ENCODE results near the gene PTPRN2.
"Not testable (repeated sequence)": the region's sequence is repeated elsewhere in the genome, so short reads cannot be mapped to it uniquely, and the experiment has no call there.

Gene PTPRN2

GRCh38 chr7:157738066-157738460, 849.6 kb downstream of the PTPRN2 start:
- H3K4me3 ChIP-seq (ENCODE audit: low read depth, low read length) = no peak overlapping the region
- TF ChIP-seq CTCF (conservative IDR thresholded peaks at IDR 0.05; ENCODE audit: low read depth, low read length) = no peak
- DNase-seq (ENCODE audit: low read depth) = peak; percentile 58

DNA sequence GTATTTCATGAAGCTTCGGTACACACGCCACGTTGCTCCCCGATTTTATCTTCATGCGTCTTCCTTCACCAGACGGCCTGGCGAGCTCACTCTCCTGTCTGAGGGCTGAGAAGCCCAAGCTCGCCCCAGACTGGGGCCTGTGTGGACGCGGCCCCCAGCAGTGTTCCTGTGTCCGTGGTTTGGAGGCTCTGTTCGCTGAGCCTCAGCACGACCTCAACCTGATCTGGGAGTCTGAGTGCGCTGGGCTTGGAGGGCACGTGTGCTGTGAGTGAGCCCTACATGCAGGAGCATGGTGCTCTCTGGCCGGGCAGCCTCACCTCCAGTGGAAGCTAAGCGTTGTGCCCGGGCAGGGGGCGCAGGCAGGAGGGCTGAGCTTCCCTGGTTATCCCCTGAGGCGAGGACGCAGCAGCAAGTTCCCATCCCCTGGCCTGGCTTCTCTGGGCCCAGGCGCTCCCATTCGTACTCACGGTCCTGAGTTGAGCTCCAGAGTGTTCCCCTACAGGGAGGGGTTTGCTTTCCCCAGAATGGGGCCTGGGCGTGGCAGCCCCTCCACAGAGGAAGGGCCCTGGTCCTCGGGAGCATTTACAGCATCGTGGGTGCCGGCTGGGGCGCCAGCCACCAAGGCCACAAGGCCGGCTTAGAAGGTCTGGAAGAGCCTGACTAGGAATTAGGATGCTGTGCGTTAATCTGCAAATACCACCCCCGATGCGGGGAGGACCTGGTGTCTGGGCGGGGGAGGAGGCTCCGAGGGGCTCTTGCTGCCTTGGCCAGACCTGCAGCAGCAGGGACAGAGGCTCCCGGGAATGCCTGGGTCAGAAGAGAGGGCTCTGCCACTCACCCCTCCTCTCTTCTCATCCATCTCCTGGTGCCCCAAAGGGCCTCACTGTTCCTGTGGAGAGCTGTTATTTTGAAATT, 850.2 kb downstream of the PTPRN2 start:
- H3K4me3 ChIP-seq (ENCODE audit: low read depth, low read length) = no peak overlapping the region
- no peak for TF ChIP-seq CTCF (conservative IDR thresholded peaks at IDR 0.05; ENCODE audit: low read depth, low read length)
- DNase-seq (ENCODE audit: low read depth) = no peak

GRCh38 chr7:157736341-157736740, 851.3 kb downstream of the PTPRN2 start:
- no peak for TF ChIP-seq CTCF (conservative IDR thresholded peaks at IDR 0.05; ENCODE audit: low read depth, low read length)
- DNase-seq (ENCODE audit: low read depth) = no peak
- H3K4me3 ChIP-seq (ENCODE audit: low read depth, low read length) = no peak overlapping the region

GRCh38 chr7:157735826-157736225, 851.8 kb downstream of the PTPRN2 start:
- no peak for DNase-seq (ENCODE audit: low read depth)
- TF ChIP-seq CTCF (conservative IDR thresholded peaks at IDR 0.05; ENCODE audit: low read depth, low read length) = no peak
- no peak overlapping the region for H3K4me3 ChIP-seq (ENCODE audit: low read depth, low read length)

- no peak overlapping the region for H3K4me3 ChIP-seq (ENCODE audit: low read depth, low read length)
- TF ChIP-seq CTCF (conservative IDR thresholded peaks at IDR 0.05; ENCODE audit: low read depth, low read length) = no peak
- no peak for DNase-seq (ENCODE audit: low read depth)
These were observed 852.7 kb downstream of the PTPRN2 start for GRCh38 chr7:157734676-157735640.

DNA sequence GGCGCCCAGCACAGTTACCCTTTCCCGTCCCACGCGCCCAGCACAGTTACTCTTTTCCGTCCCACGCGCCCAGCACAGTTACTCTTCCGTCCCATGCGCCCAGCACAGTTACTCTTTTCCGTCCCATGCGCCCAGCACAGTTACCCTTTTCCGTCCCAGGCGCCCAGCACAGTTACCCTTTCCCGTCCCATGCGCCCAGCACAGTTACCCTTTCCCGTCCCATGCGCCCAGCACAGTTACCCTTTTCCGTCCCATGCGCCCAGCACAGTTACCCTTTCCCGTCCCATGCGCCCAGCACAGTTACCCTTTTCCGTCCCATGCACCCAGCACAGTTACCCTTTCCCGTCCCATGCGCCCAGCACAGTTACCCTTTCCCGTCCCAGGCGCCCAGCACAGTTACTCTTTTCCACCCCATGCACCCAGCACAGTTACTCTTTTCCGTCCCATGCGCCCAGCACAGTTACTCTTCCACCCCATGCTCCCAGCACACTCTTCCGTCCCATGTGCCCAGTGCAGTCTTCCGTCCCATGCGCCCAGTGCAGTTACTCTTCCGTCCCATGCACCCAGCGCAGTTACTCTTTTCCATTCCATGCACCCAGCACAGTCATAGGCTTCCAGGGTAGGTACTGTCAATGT, 853.7 kb downstream of the PTPRN2 start:
- not testable (repeated sequence) for H3K4me3 ChIP-seq (ENCODE audit: low read depth, low read length); DNase-seq (ENCODE audit: low read depth)

- DNase-seq (ENCODE audit: low read depth) = no peak
- TF ChIP-seq CTCF (conservative IDR thresholded peaks at IDR 0.05; ENCODE audit: low read depth, low read length) = no peak
- no peak overlapping the region for H3K4me3 ChIP-seq (ENCODE audit: low read depth, low read length)
These were observed 856.5 kb downstream of the PTPRN2 start for GRCh38 chr7:157731126-157731525.

All from choroid plexus epithelial cell (primary cell).